Smooth muscle cell of the brain vasculature (primary cell): ENCODE measurements around the gene NCKAP1.

ENCODE experiments used
- DNase-seq: peaks from one replicate; pipeline ENCODE4 v3.0.0-alpha.2; 2012; ENCODE audit warnings: low read depth, low spot score

Gene NCKAP1

DNA sequence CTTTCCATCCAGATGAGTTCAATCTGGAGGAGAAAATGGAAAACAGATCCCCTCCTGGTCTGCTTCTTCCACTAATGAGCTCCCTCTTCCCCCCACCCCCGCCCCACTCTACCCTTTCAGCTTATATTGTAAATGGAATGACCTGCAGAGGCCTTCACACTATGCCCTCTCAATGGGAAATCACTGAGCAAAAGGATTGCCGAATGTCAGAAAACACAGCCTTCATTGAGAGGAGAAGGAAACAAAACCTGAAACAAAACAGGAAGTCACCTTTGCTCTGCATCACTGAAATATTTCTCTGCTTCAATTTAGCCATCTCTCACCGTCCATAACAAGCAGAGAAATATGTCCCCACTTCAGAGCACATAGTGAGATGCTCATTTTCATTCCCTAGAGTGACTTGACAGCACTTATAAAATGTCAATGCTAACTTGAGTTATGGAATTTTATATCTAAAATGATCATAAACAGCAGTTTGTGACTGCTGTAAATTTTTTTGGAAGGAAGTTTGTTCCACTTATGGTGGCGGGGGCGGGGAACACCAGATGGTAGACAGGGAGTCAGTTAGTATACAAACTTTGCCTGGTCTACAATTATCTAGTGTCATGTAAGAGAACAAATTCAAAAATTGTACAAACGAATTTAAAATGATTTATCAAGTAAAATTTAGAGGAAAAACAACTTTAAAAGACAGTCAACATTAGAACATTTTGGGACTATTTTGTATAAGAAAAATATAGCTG, 170.0 kb downstream of the NCKAP1 start:
- no peak for DNase-seq

DNA sequence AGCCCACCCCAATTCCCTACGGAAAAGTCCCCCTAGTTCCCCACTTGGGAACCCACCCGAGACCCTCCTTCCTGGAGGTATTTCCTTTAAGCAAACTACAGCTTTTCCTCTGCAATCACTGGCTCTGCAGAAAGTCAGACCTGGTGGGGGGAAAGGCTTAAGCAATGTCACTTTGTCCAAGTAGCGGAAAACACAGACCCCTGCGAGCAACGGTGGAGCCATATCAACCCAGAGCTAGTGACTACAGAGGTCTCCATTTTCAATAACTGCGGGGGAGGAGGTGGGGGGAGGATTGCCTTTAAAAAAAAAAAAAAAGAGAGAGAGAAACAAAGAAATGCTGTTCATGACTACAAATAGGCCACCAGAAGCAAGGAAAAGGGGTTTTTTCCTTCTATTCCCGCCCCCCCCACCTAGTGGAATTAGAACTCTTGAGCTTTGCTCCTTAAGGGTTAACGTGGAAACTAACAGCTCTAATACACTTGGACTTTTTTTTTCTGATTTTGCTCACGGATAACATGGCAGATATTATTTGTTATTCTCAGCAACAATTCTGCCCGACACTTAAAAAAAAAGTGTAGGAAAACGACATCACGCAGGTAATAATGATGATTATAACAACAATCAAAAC, 170.7 kb downstream of the NCKAP1 start:
- DNase-seq = no peak

DNA sequence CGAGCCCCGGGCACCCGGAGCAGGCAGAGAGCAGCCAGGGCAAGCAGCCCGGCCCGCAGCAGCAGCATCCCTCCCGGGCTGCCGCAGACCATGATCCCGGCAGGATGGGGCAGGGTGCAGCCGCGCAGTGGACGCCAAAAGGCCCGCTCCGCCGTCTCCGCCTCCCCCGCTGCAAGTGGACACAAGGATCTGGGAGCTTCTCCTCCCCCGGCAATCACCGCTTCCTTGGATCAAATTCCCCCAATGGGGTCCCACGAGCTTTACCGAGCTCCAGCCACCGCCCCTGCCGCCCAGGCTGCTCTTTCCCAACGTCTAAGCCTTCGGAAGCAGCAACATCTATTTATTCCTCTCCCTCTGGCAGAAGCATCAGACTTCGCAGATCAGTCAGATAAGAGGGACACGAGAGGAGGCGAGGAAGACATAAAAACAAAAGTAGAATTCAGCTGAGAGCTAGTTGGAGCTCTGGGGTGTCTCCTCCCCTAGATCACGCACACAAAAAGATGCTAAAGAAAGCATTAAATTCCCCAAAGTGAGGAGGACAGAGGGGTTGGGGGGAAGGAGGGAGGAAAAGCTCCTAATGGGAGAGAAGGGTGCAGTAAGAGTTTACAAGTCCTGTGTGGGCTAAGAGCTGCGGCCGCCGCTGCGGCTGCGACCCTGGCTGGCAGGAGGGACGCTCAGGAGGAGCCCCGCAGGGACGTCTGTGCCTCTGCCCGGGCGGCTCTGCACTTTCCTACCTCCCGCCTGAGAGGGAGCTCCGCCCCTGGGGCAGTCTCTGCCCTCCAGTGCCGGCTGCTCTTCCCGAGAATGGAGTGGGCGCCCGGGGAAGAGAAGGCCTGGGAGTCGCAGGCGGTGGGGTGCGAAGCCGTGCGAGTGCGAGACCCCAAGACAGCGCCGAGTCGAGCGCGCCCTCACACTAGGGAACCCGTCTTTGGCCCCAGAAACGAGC, 171.5 kb downstream of the NCKAP1 start, which contains the start of gene FRZB:
TSS of gene FRZB (minus strand) at position 177 of the 946 bp plus-strand sequence. CDS start at position 92, 85 bp downstream.
- peak; percentile 43 for DNase-seq

DNA sequence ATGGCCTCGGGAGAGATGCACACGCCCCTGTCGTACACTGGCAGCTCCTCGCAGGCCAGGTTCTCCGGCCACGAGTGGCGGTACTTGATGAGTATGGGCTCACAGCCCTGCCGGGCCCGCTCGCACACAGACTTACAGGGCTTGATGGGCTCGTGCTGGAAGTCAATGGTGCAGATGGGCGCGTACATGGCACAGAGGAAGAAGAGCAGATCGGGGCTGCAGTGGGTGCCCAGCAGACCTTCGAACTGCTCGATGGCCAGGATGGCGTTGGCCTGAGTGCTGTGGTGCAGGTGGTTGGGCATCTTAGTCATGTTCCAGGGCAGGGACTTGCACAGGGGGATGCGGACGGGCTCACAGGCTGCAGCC, 172.2 kb downstream of the NCKAP1 start:
- no peak for DNase-seq

DNA sequence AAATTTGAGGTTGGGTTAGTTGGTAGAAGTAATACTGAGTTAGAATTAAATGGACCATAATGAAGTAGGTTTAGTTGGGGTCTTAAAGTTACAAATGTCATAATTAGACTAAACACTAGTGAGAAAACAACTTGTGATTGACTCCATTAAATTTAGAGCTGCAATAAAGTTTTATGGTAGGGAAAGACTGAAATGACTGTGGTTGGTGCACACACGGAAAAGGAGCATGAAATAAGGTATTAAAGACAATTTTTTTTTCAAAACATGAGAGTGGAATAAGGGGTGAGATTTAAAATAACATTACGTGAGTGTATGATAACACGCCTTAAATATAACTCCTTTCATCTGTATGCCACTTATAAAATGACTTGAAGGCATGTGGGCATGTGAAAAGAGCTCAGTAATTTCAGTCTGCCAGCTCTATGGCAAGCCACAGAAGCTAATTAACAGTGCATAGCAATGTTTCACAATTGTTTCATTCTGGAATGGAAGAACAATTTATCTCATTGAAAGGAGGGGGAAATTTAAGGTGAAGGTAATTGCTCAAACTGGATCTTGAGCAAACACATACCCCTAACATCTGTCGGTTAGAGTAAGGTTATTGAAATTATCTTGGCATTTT, 173.2 kb downstream of the NCKAP1 start:
- DNase-seq = no peak

DNA sequence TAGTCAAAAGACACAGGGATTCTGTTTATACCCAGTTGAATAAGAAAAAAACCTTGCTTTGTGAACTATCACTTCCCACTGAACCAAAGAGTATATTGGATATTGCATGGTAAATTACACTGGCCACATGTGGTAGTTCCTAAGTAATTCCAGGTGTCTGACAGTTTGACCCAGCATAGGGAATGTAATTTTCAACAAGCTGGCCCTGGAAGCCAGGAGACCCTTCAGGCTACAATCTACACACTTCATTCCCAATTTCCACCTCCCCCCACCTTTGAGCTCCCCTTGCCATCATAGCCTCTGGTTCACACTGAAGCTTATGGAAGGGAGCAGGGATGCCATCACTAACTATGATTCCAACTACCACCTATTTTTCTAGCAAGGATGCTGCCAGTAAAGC, 174.6 kb downstream of the NCKAP1 start:
- no peak for DNase-seq

DNA sequence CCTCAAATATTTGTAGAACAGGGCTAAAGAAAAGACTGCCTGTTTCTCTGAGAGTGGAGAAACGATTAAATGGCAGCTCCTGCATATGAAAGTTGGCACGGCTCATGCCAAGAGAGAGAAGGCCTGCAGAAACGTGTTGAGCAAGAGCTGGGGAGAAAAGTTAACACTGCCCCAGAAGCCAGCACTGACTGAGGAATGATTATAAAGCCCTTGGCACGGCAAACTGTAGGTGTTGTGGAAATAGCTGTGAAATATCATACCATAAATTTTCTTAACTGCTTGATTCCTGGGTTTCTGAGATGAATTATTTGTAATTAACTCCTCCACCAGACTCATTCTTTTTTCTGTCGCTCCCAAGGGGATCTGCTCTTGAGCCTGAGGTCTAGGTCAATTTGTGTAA, 176.2 kb downstream of the NCKAP1 start:
- no peak for DNase-seq

DNA sequence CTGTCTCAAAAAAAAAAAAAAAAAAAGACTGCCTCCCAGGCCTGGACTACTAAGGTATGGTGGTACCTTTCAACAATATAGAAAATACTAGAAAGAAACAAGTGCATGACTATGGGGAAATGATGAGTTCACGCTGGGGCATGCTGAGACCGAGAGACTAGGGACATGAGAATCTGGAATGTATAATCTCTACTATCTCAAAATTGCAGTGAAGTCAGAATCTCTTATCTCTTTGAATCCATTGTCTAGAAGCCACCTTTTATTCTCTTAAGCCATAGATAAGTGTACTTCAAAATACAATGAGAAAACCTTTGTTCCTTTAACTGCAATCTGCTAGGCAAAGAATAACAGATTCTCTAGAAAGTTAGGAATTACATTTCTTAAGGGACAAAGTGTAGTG, 177.4 kb downstream of the NCKAP1 start:
- DNase-seq = no peak
